Parathyroid adenoma (tissue), 2 donors: ENCODE data around the gene GAL.

ENCODE experiments used
- H2AFZ ChIP-seq: fragments of 300-600 bp; sonication (generic); one replicate; pipeline ENCODE4 v1.7.0; 2017; ENCODE audit warnings: antibody characterized with exemption, mild to moderate bottlenecking
- H3K27ac ChIP-seq: fragments of 300-600 bp; sonication (generic); one replicate; pipeline ENCODE4 v1.7.0; 2017
- H3K27me3 ChIP-seq: fragments of 300-600 bp; sonication (generic); one replicate; pipeline ENCODE4 v1.7.0; 2017; ENCODE audit warnings: low read length; ENCODE audit not compliant: control insufficient read depth, insufficient read depth
- H3K36me3 ChIP-seq: fragments of 300-600 bp; sonication (generic); one replicate; pipeline ENCODE4 v1.7.0; 2017; ENCODE audit warnings: low read length; ENCODE audit not compliant: control insufficient read depth, insufficient read depth
- H3K4me1 ChIP-seq: fragments of 300-600 bp; sonication (generic); one replicate; pipeline ENCODE4 v1.7.0; 2017; ENCODE audit warnings: control low read depth
- H3K4me2 ChIP-seq: fragments of 300-600 bp; sonication (generic); one replicate; pipeline ENCODE4 v1.7.0; 2017; ENCODE audit warnings: low read length
- H3K4me3 ChIP-seq: fragments of 300-600 bp; sonication (generic); one replicate; pipeline ENCODE4 v1.7.0; 2017; ENCODE audit warnings: low read depth, low read length
- H3K79me2 ChIP-seq: fragments of 300-600 bp; sonication (generic); one replicate; pipeline ENCODE4 v1.7.0; 2017; ENCODE audit warnings: control low read depth
- H3K9ac ChIP-seq: fragments of 300-600 bp; sonication (generic); one replicate; pipeline ENCODE4 v1.7.0; 2017; ENCODE audit warnings: mild to moderate bottlenecking
- H3K9me3 ChIP-seq: fragments of 300-600 bp; sonication (generic); one replicate; pipeline ENCODE4 v1.7.0; 2017; ENCODE audit warnings: low read length; ENCODE audit not compliant: control insufficient read depth
- CTCF ChIP-seq: fragments of 300-600 bp; sonication (generic); IDR thresholded peaks from one replicate; pipeline ENCODE4 v1.7.0; 2017; ENCODE audit warnings: antibody characterized with exemption, mild to moderate bottlenecking
- donor health status: primary hyperparathyroidism.

GAL gene

GRCh38 chr11:68694431-68695297, 10.3 kb downstream of the GAL start:
- Histone ChIP-seq H3K4me2 (no peak overlapping the region), H3K36me3 (no peaks in the 10 kb centered on the region), H3K4me1 (no peaks in the 10 kb centered on the region), H3K27me3 (no peaks in the 10 kb centered on the region), H3K9me3 (no peaks in the 10 kb centered on the region), H3K4me3 (no peak overlapping the region), H3K9ac (no peak overlapping the region), H2AFZ (no peak overlapping the region), H3K79me2 (no peaks in the 10 kb centered on the region), H3K27ac (no peak overlapping the region)
- TF ChIP-seq CTCF: no peak

GRCh38 chr11:68695531-68695930, 11.2 kb downstream of the GAL start:
- Histone ChIP-seq H3K4me3 (no peak overlapping the region), H3K27me3 (no peaks in the 10 kb centered on the region), H3K9me3 (no peaks in the 10 kb centered on the region), H3K79me2 (no peaks in the 10 kb centered on the region), H3K36me3 (no peaks in the 10 kb centered on the region), H3K9ac (no peak overlapping the region), H3K4me2 (no peak overlapping the region), H3K27ac (no peak overlapping the region), H3K4me1 (no peaks in the 10 kb centered on the region), H2AFZ (no peak overlapping the region)
- no peak for TF ChIP-seq CTCF

GRCh38 chr11:68698993-68699392, 14.6 kb downstream of the GAL start:
- no peaks in the 10 kb centered on the region for H3K4me1 ChIP-seq
- H3K27me3 ChIP-seq: no peaks in the 10 kb centered on the region
- H2AFZ ChIP-seq: no peak overlapping the region
- H3K36me3 ChIP-seq: no peaks in the 10 kb centered on the region
- no peak overlapping the region for H3K27ac ChIP-seq
- H3K9me3 ChIP-seq: no peaks in the 10 kb centered on the region
- no peak for TF ChIP-seq CTCF
- H3K4me2 ChIP-seq: no peak overlapping the region
- H3K9ac ChIP-seq: no peak overlapping the region
- no peaks in the 10 kb centered on the region for H3K79me2 ChIP-seq
- no peak overlapping the region for H3K4me3 ChIP-seq

- Histone ChIP-seq H3K9ac (no peak overlapping the region), H3K27ac (no peak overlapping the region)
- no peak for TF ChIP-seq CTCF
Measured at GRCh38 chr11:68704887-68705286, 20.5 kb downstream of the GAL start.

GRCh38 chr11:68707527-68707926, 23.2 kb downstream of the GAL start:
- no peaks in the 10 kb centered on the region for H3K9me3 ChIP-seq
- H3K36me3 ChIP-seq: no peaks in the 10 kb centered on the region
- no peaks in the 10 kb centered on the region for H3K79me2 ChIP-seq
- H3K4me2 ChIP-seq: no peak overlapping the region
- no peak for TF ChIP-seq CTCF
- H3K4me3 ChIP-seq: no peak overlapping the region
- H3K9ac ChIP-seq: no peak overlapping the region
- no peaks in the 10 kb centered on the region for H3K27me3 ChIP-seq
- no peak overlapping the region for H2AFZ ChIP-seq
- H3K27ac ChIP-seq: no peak overlapping the region
- no peaks in the 10 kb centered on the region for H3K4me1 ChIP-seq

More at GRCh38 chr11:68704887-68705286, 20.5 kb downstream of the GAL start:
- Histone ChIP-seq H3K4me3 (no peak overlapping the region), H2AFZ (no peak overlapping the region), H3K4me1 (no peaks in the 10 kb centered on the region), H3K79me2 (no peaks in the 10 kb centered on the region), H3K36me3 (no peaks in the 10 kb centered on the region), H3K4me2 (no peak overlapping the region), H3K9me3 (no peaks in the 10 kb centered on the region), H3K27me3 (no peaks in the 10 kb centered on the region)
